Trophoblast cell (in vitro differentiated cells and primary cell): ENCODE data around the gene TNNC1.

Experiments used
- DNase-seq, 2 donors: peaks; one replicate each; pipeline ENCODE4 v3.0.0-alpha.2; 2016
- H2AFZ ChIP-seq: 2 replicates; pipeline ENCODE4 v1.6.1; 2013; ENCODE audit warnings: low read length, moderate library complexity, mild to moderate bottlenecking; ENCODE audit not compliant: insufficient read depth, poor library complexity
- H2AK5ac ChIP-seq: 2 replicates; pipeline ENCODE4 v1.6.1; 2013; ENCODE audit warnings: mild to moderate bottlenecking, low read length
- H2BK120ac ChIP-seq: 2 replicates; pipeline ENCODE4 v1.6.1; 2013; ENCODE audit warnings: low read length, mild to moderate bottlenecking, moderate library complexity; ENCODE audit not compliant: insufficient read depth, poor library complexity
- H2BK12ac ChIP-seq: 2 replicates; pipeline ENCODE4 v1.6.1; 2013; ENCODE audit warnings: mild to moderate bottlenecking, low read length, moderate library complexity
- H2BK5ac ChIP-seq: 2 replicates; pipeline ENCODE4 v1.6.1; 2013; ENCODE audit warnings: low read length, low read depth, moderate library complexity, mild to moderate bottlenecking; ENCODE audit not compliant: poor library complexity
- H3K14ac ChIP-seq: 2 replicates; pipeline ENCODE4 v1.6.1; 2013; ENCODE audit warnings: mild to moderate bottlenecking, low read length
- H3K18ac ChIP-seq: 2 replicates; pipeline ENCODE4 v1.6.1; 2013; ENCODE audit warnings: mild to moderate bottlenecking, low read length
- H3K23ac ChIP-seq: 2 replicates; pipeline ENCODE4 v1.6.1; 2013; ENCODE audit warnings: low read length
- H3K27ac ChIP-seq: 2 replicates; pipeline ENCODE4 v1.5.1; 2013; ENCODE audit warnings: low read depth, mild to moderate bottlenecking, inconsistent platforms, low read length, moderate library complexity
- H3K27me3 ChIP-seq: 2 replicates; pipeline ENCODE4 v1.6.1; 2013; ENCODE audit warnings: inconsistent platforms, mild to moderate bottlenecking, low read length, moderate library complexity; ENCODE audit not compliant: insufficient read depth
- H3K36me3 ChIP-seq, 2 experiments: 1 replicate in 1 of 2; 2 replicates in 1 of 2; pipeline ENCODE4 v1.6.1; 2013; ENCODE audit warnings: low read length in 2 of 2, mild to moderate bottlenecking in 2 of 2, moderate library complexity in 1 of 2; ENCODE audit not compliant: insufficient read depth in 2 of 2, control insufficient read depth in 1 of 2
- H3K4ac ChIP-seq: 2 replicates; pipeline ENCODE4 v1.6.1; 2013; ENCODE audit warnings: low read depth, mild to moderate bottlenecking, low read length, moderate library complexity
- H3K4me1 ChIP-seq, 2 experiments: 1 replicate in 1 of 2; 2 replicates in 1 of 2; pipeline ENCODE4 v1.6.1; 2013; ENCODE audit warnings: low read length in 2 of 2, mild to moderate bottlenecking in 2 of 2, moderate library complexity in 1 of 2; ENCODE audit not compliant: insufficient read depth in 2 of 2, control insufficient read depth in 1 of 2
- H3K4me2 ChIP-seq: 2 replicates; pipeline ENCODE4 v1.6.1; 2013; ENCODE audit warnings: inconsistent platforms, mild to moderate bottlenecking, low read length, moderate library complexity
- H3K4me3 ChIP-seq: 2 replicates; pipeline ENCODE4 v1.5.1; 2013; ENCODE audit warnings: mild to moderate bottlenecking, low read depth, low read length, inconsistent platforms
- H3K79me1 ChIP-seq: one replicate; pipeline ENCODE4 v1.6.1; 2013; ENCODE audit warnings: low read length
- H3K79me2 ChIP-seq: 2 replicates; pipeline ENCODE4 v1.6.1; 2013; ENCODE audit warnings: low read length, mild to moderate bottlenecking; ENCODE audit not compliant: control insufficient read depth, insufficient read depth, poor library complexity
- H3K9ac ChIP-seq: 2 replicates; pipeline ENCODE4 v1.6.1; 2013; ENCODE audit warnings: mild to moderate bottlenecking, low read length
- H3K9me3 ChIP-seq: 2 replicates; pipeline ENCODE4 v1.6.1; 2013; ENCODE audit warnings: low read depth, mild to moderate bottlenecking, control low read depth, inconsistent platforms, low read length; ENCODE audit not compliant: insufficient read depth
- H4K12ac ChIP-seq: 2 replicates; pipeline ENCODE4 v1.6.1; 2013; ENCODE audit warnings: low read depth, mild to moderate bottlenecking, low read length, moderate library complexity
- H4K8ac ChIP-seq: 2 replicates; pipeline ENCODE4 v1.6.1; 2013; ENCODE audit warnings: low read depth, mild to moderate bottlenecking, low read length, moderate library complexity
- H4K91ac ChIP-seq: one replicate; pipeline ENCODE4 v1.6.1; 2013; ENCODE audit warnings: low read depth, mild to moderate bottlenecking, low read length, moderate library complexity
- WGBS: extraction: QIAGEN DNeasy Blood & Tissue Kit; methylation state at CpG from one replicate; pipeline ENCODE4 v1.1.7; 2013; ENCODE audit warnings: missing lambda C conversion rate; ENCODE audit not compliant: insufficient read length, insufficient coverage; ENCODE audit errors: extremely low coverage; 5-methylcytosine and 5-hydroxymethylcytosine counted together

Gene TNNC1

DNA sequence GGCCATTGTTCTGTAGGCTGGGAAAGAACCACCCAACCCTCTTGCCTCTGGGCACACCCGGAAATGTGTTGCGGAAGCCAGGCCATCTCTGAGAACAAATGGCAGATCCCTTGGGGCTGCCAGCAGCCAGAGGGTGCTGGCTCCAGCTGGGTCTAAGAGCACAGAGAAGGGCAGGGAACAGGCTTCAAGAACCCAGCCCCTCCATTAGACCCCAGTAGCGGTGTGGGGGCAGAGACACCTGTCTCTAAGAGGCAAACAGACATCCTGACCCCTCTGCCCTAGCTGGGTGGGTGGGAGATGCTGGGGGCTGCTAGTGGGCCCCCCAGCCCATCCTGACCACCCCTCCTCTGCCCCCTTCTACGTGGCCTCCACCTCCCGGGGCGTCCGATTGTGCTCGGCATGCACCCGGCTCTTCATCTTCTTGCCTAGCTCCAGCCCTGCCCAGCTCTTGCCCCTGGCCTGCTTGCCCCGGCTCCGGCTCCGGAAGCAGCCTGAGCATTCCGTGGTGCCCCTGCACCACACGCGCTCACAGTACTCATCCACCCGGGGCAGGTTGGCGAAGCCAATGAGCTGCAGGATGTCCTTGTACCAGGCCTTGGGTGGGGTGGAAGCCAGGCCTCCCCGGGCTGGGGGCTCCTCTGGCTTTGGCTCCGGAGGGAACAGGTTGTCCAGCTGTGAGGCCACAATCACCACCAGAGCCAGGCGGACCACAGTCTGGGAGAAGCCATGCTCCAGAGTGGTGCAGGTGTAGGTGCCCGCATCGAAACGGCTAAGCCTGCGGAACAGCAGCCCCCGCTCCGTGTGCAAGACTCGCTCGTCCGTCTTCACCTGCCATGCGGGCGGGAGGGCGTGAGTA, 18.4 kb downstream of the TNNC1 start:
- H3K9me3 ChIP-seq: no peaks in the 10 kb centered on the region
- H3K4me1 ChIP-seq: no peaks in the 10 kb centered on the region
- no peaks in the 10 kb centered on the region for H3K79me1 ChIP-seq
- H3K27ac ChIP-seq: no peak overlapping the region
- H3K4me2 ChIP-seq: no peak overlapping the region
- no peak overlapping the region for H3K14ac ChIP-seq
- H4K12ac ChIP-seq: no peak overlapping the region
- H3K79me2 ChIP-seq: no peaks in the 10 kb centered on the region
- H3K36me3 ChIP-seq: no peaks in the 10 kb centered on the region
- no peak overlapping the region for H4K91ac ChIP-seq
- no peak overlapping the region for H3K18ac ChIP-seq
- H2BK5ac ChIP-seq: no peak overlapping the region
- H3K4me3 ChIP-seq: no peak overlapping the region
- H4K8ac ChIP-seq: no peak overlapping the region
- WGBS: no CpG with 5 or more reads among the region's 32 CpGs
- H3K9ac ChIP-seq: no peak overlapping the region
- H3K4ac ChIP-seq: no peak overlapping the region
- no peak overlapping the region for H2AK5ac ChIP-seq
- H3K23ac ChIP-seq: no peak overlapping the region
- no peak overlapping the region for H2AFZ ChIP-seq
- no peaks in the 10 kb centered on the region for H3K27me3 ChIP-seq
- DNase-seq: no peak
- no peak overlapping the region for H2BK120ac ChIP-seq
- H2BK12ac ChIP-seq: no peak overlapping the region

- H3K27ac ChIP-seq: no peak overlapping the region
- no peak overlapping the region for H2AFZ ChIP-seq
- no peaks in the 10 kb centered on the region for H3K79me2 ChIP-seq
- H4K8ac ChIP-seq: no peak overlapping the region
- no peaks in the 10 kb centered on the region for H3K36me3 ChIP-seq
- H3K4me3 ChIP-seq: no peak overlapping the region
- no peak overlapping the region for H2BK120ac ChIP-seq
- WGBS: no CpG with 5 or more reads among the region's 9 CpGs
- H3K4ac ChIP-seq: no peak overlapping the region
- peaks cover 0 to 2% of the 10 kb centered on the region in 2 experiments for H3K4me1 ChIP-seq
- no peak overlapping the region for H3K4me2 ChIP-seq
- no peak overlapping the region for H3K23ac ChIP-seq
- H3K9ac ChIP-seq: no peak overlapping the region
- no peaks in the 10 kb centered on the region for H3K27me3 ChIP-seq
- H3K14ac ChIP-seq: no peak overlapping the region
- H2BK12ac ChIP-seq: no peak overlapping the region
- no peak overlapping the region for H2BK5ac ChIP-seq
- H4K12ac ChIP-seq: no peak overlapping the region
- H3K79me1 ChIP-seq: no peaks in the 10 kb centered on the region
- no peaks in the 10 kb centered on the region for H3K9me3 ChIP-seq
- H3K18ac ChIP-seq: no peak overlapping the region
- H2AK5ac ChIP-seq: no peak overlapping the region
- H4K91ac ChIP-seq: no peak overlapping the region
- DNase-seq: no peak
Measured at GRCh38 chr3:52434491-52435115, 19.2 kb downstream of the TNNC1 start.

GRCh38 chr3:52433996-52434479, 19.8 kb downstream of the TNNC1 start:
- no peak overlapping the region for H2AFZ ChIP-seq
- no peak overlapping the region for H2BK120ac ChIP-seq
- no peak overlapping the region for H3K4me2 ChIP-seq
- no peaks in the 10 kb centered on the region for H3K9me3 ChIP-seq
- H3K4me1 ChIP-seq: peaks cover 0 to 2% of the 10 kb centered on the region in 2 experiments
- no peak overlapping the region for H2BK5ac ChIP-seq
- no peak overlapping the region for H3K18ac ChIP-seq
- H3K27me3 ChIP-seq: no peaks in the 10 kb centered on the region
- H3K79me1 ChIP-seq: no peaks in the 10 kb centered on the region
- H3K27ac ChIP-seq: no peak overlapping the region
- H3K79me2 ChIP-seq: no peaks in the 10 kb centered on the region
- H4K91ac ChIP-seq: no peak overlapping the region
- no peak overlapping the region for H3K9ac ChIP-seq
- H2AK5ac ChIP-seq: no peak overlapping the region
- no peak overlapping the region for H3K4ac ChIP-seq
- no peak overlapping the region for H4K12ac ChIP-seq
- H2BK12ac ChIP-seq: no peak overlapping the region
- H3K36me3 ChIP-seq: no peaks in the 10 kb centered on the region
- no CpG with 5 or more reads among the region's 6 CpGs for WGBS
- no peak overlapping the region for H3K23ac ChIP-seq
- no peak overlapping the region for H3K14ac ChIP-seq
- no peak overlapping the region for H3K4me3 ChIP-seq
- no peak overlapping the region for H4K8ac ChIP-seq
- no peak for DNase-seq

GRCh38 chr3:52433328-52433995, 20.4 kb downstream of the TNNC1 start:
- Histone ChIP-seq H2BK5ac (no peak overlapping the region), H2BK12ac (no peak overlapping the region), H3K36me3 (no peaks in the 10 kb centered on the region), H3K27ac (no peak overlapping the region), H3K4ac (no peak overlapping the region), H2AK5ac (no peak overlapping the region), H4K91ac (no peak overlapping the region), H3K79me1 (no peaks in the 10 kb centered on the region), H3K18ac (no peak overlapping the region), H3K4me3 (no peak overlapping the region), H3K14ac (no peak overlapping the region), H2AFZ (no peak overlapping the region), H4K12ac (no peak overlapping the region), H3K4me2 (no peak overlapping the region), H3K9me3 (no peaks in the 10 kb centered on the region), H4K8ac (no peak overlapping the region), H3K9ac (no peak overlapping the region), H3K27me3 (no peaks in the 10 kb centered on the region), H2BK120ac (no peak overlapping the region), H3K79me2 (no peaks in the 10 kb centered on the region), H3K23ac (no peak overlapping the region), H3K4me1 (peaks cover 0 to 2% of the 10 kb centered on the region in 2 experiments)
- no peak for DNase-seq
- no CpG with 5 or more reads among the region's 10 CpGs for WGBS
